ENCODE measurements around the gene ZBTB46. TPM values are rescaled to one million over a fixed set of nuclear protein-coding genes. Genes with fewer than 3 reads are reported as not detected.

ZBTB46 gene
- total RNA-seq, 1 experiment from 2014 or later = 27.1 TPM

- Histone ChIP-seq H2BK15ac (ENCODE audit: low read depth, low read length) (no peak overlapping the region), H3K18ac (ENCODE audit: insufficient read length, low read depth, low read length) (no peak overlapping the region), H3K14ac (ENCODE audit: insufficient read depth, low read length) (0 out of 2 replicates have a peak overlapping the region, but pooled peaks have one; percentile 6), H3K27me3 (ENCODE audit: insufficient read depth, low read length) (no peaks in the 10 kb centered on the region), H2BK5ac (ENCODE audit: insufficient read length, low read length) (no peak overlapping the region), H3K27ac (ENCODE audit: insufficient read length, low read depth, low read length) (no peak overlapping the region), H4K8ac (replicated peaks; ENCODE audit: insufficient read length, low read depth, low read length) (no peak overlapping the region), H2AK5ac (ENCODE audit: insufficient read length, low read length) (no peak overlapping the region), H2BK12ac (ENCODE audit: insufficient read length, low read depth, low read length) (no peak overlapping the region), H2BK20ac (ENCODE audit: low read depth, low read length, poor library complexity, severe bottlenecking) (no peak overlapping the region), H3K9me3 (ENCODE audit: control insufficient read depth, low read depth, low read length) (no peaks in the 10 kb centered on the region), H4K91ac (ENCODE audit: insufficient read length, low read depth, low read length) (no peak overlapping the region), H3K9ac (ENCODE audit: extremely low read depth, insufficient read length, low read length) (no peak overlapping the region), H3K4ac (ENCODE audit: low read depth, low read length) (no peak overlapping the region), H3K4me1 (ENCODE audit: insufficient read depth, low read length) (no peaks in the 10 kb centered on the region), H3K23ac (ENCODE audit: insufficient read length, low read depth, low read length) (no peak overlapping the region), H3T11ph (ENCODE audit: low read length) (no peak overlapping the region), H3K23me2 (ENCODE audit: insufficient read length, low read depth, low read length, poor library complexity, severe bottlenecking) (peaks cover 9% of the 10 kb centered on the region), H3K56ac (ENCODE audit: insufficient read length, low read depth, low read length) (no peak overlapping the region), H4K20me1 (ENCODE audit: control insufficient read depth, insufficient read depth, insufficient read length) (no peaks in the 10 kb centered on the region), H3K79me2 (ENCODE audit: insufficient read depth, low read length) (no peaks in the 10 kb centered on the region), H2AFZ (ENCODE audit: low read length) (no peak overlapping the region), H2BK120ac (ENCODE audit: low read depth, low read length, poor library complexity, severe bottlenecking) (no peak overlapping the region), H3K4me2 (ENCODE audit: insufficient read depth, insufficient read length, low read length) (peak overlapping the region; percentile 56), H4K5ac (ENCODE audit: insufficient read length, low read depth, low read length) (no peak overlapping the region), H3K79me1 (ENCODE audit: insufficient read depth, low read depth, low read length, poor library complexity, severe bottlenecking) (no peaks in the 10 kb centered on the region)
- WGBS (ENCODE audit: extremely low coverage, insufficient read length, low lambda C conversion rate) = no CpG with 5 or more reads among the region's 29 CpGs
- DNase-seq = peak; percentile 83
- no peaks in the 10 kb centered on the region; the same call in 1 of the 2 replicates for H3K27me3 Mint-ChIP-seq (ENCODE audit: low read depth)
- H3K4me3 Mint-ChIP-seq = peak overlapping the region; percentile 65 to 76
- peaks cover 0 to 2% of the 10 kb centered on the region in 2 experiments; a peak in 1 of 4 replicates for H3K4me1 Mint-ChIP-seq
- H3K36me3 Mint-ChIP-seq (ENCODE audit: insufficient read depth in 1 of 3, low read depth in 3 of 3) = peaks cover 0 to 18% (median 14%) of the 10 kb centered on the region in 3 experiments; a peak in 5 of 7 replicates
- H3K9me3 Mint-ChIP-seq = no peaks in the 10 kb centered on the region
- TF ChIP-seq CTCF (conservative IDR thresholded peaks at IDR 0.05) = no peak
- H3K27ac Mint-ChIP-seq = no peak overlapping the region
These were observed 90.3 kb downstream of the ZBTB46 start for GRCh38 chr20:63740627-63741353.
